Upper lobe of left lung (tissue), 6 donors: Measurements from ENCODE around the gene RASAL2. TPM values are rescaled to one million over a fixed set of nuclear protein-coding genes. Genes with fewer than 3 reads are reported as not detected.

Experiments
- ATAC-seq, 2 donors: fragments of 200-7000 bp; cut with Tn5 transposase; one replicate each; pipeline ENCODE4 v1.9.1; 2022; ENCODE audit warnings: mild to moderate bottlenecking in 2 of 2, moderate library complexity in 2 of 2; ENCODE audit not compliant: low FRiP score in 2 of 2
- DNase-seq, 2 donors: peaks; one replicate each; pipeline ENCODE4 v3.0.0-alpha.2; 2019 to 2020
- H3K27ac ChIP-seq, 4 donors: fragments of 200-600 bp; sonication (generic); one replicate each; pipeline ENCODE4 v1.5.1; 2016 to 2019
- H3K27me3 ChIP-seq, 4 donors: fragments of 200-600 bp; sonication (generic); one replicate each; pipeline ENCODE4 v1.5.1; 2017 to 2019
- H3K36me3 ChIP-seq, 4 donors: fragments of 200-600 bp; sonication (generic); one replicate each; pipeline ENCODE4 v1.5.1; 2016 to 2019
- H3K4me1 ChIP-seq, 4 donors: fragments of 200-600 bp; sonication (generic); one replicate each; pipeline ENCODE4 v1.5.1; 2018 to 2019
- H3K4me3 ChIP-seq, 4 donors: fragments of 200-600 bp; sonication (generic); one replicate each; pipeline ENCODE4 v1.5.1; 2017 to 2019; ENCODE audit warnings: mild to moderate bottlenecking in 2 of 4, moderate library complexity in 1 of 4
- H3K9me3 ChIP-seq, 4 donors: fragments of 200-600 bp; sonication (generic); one replicate each; pipeline ENCODE4 v1.5.1; 2018 to 2019
- CTCF ChIP-seq, 6 experiments: fragments of 450-650 bp in 4 of 6; fragments of 200-600 bp in 2 of 6; sonication (generic) in 2 of 6; IDR thresholded peaks; one replicate each; pipeline ENCODE4 v1.5.1; 2016 to 2019; ENCODE audit warnings: antibody characterized with exemption in 6 of 6
- EP300 ChIP-seq, 4 donors: sonication (generic); formaldehyde crosslinking; IDR thresholded peaks; one replicate each; pipeline ENCODE4 v1.5.1; 2017; ENCODE audit warnings: antibody characterized with exemption in 4 of 4, control low read depth in 2 of 4
- POLR2A ChIP-seq, 4 donors: fragments of 450-650 bp; IDR thresholded peaks; one replicate each; pipeline ENCODE4 v1.5.1; 2016 to 2017; ENCODE audit warnings: antibody characterized with exemption in 4 of 4, mild to moderate bottlenecking in 2 of 4
- POLR2AphosphoS5 ChIP-seq, 2 donors: sonication (generic); formaldehyde crosslinking; IDR thresholded peaks; one replicate each; pipeline ENCODE4 v1.5.1; 2017; ENCODE audit warnings: antibody characterized with exemption in 2 of 2
- WGBS, 2 donors: methylation state at CpG; one replicate each; pipeline ENCODE4 v1.1.5; 2017 to 2018; 5-methylcytosine and 5-hydroxymethylcytosine counted together
- total RNA-seq, 6 donors: library from RNA; depleted of rRNA in 4 of 6; stranded (reverse); fragments of >200 nt in 4 of 6; gene quantifications; one replicate each; pipeline versions ENCODE4 v1.1.0 to v1.2.1, GENCODE V29; 2016 to 2021
- donor health status: DM: no; HTN: no; CAD: no; lungs with moderate emphysema.
- donor health status: DM: no; HTN: yes; CAD: no; lungs with severe emphysema.

RASAL2 gene
- 10 to 100 TPM; 24.7 to 59.0 (median 41.6) TPM for total RNA-seq

GRCh38 chr1:178093951-178094738 is at the start of gene RASAL2:
Gene RASAL2 (plus strand): TSS chr1:178094104. CDS start chr1:178094493, 389 bp downstream.
- peak; percentile 85 to 90 for ATAC-seq

GRCh38 chr1:178046591-178047270 is 47.2 kb upstream of the RASAL2 start:
- no peak for DNase-seq
- Histone ChIP-seq H3K27me3 (no peaks in the 10 kb centered on the region), H3K9me3 (peaks cover 0 to 3% (median 0%) of the 10 kb centered on the region in 4 donors), H3K36me3 (no peaks in the 10 kb centered on the region), H3K4me1 (no peaks in the 10 kb centered on the region), H3K27ac (no peak overlapping the region), H3K4me3 (no peak overlapping the region)
- no peak for TF ChIP-seq POLR2A (IDR thresholded peaks at IDR 0.05)
- TF ChIP-seq CTCF (IDR thresholded peaks at IDR 0.05), result no peak
- TF ChIP-seq POLR2AphosphoS5 (IDR thresholded peaks at IDR 0.05), result no peak
- no peak for TF ChIP-seq EP300 (IDR thresholded peaks at IDR 0.05)
- 36 to 79% methylated on average over 1 of the region's 1 CpG for WGBS, 2 donors
- ATAC-seq, result no peak

More at GRCh38 chr1:178093951-178094738, at the start of gene RASAL2:
- H3K36me3 ChIP-seq, result no peaks in the 10 kb centered on the region
- no peaks in the 10 kb centered on the region for H3K27me3 ChIP-seq
- peak within 1 kb of the TSS; percentile 87 to 93 (median 90) for H3K27ac ChIP-seq
- peak within 1 kb of the TSS; percentile 81 to 98 (median 92) for H3K4me3 ChIP-seq
- peak; percentile 61 to 93 for DNase-seq
- TF ChIP-seq POLR2AphosphoS5 (IDR thresholded peaks at IDR 0.05) (peak; percentile 27 to 53), EP300 (IDR thresholded peaks at IDR 0.05) (no peak), POLR2A (IDR thresholded peaks at IDR 0.05) (peak in 2 of 4 donors; percentile 35 to 54), CTCF (IDR thresholded peaks at IDR 0.05) (peak in 4 of 6 experiments; percentile 5 to 50 (median 18))
- H3K9me3 ChIP-seq, result no peaks in the 10 kb centered on the region
- H3K4me1 ChIP-seq, result peaks cover 6 to 24% (median 18%) of the 10 kb centered on the region in 4 donors
- 0% methylated on average over 4 to 10 of the region's 82 CpGs for WGBS, 2 donors

- TF ChIP-seq CTCF (IDR thresholded peaks at IDR 0.05), result no peak
- no peak for TF ChIP-seq EP300 (IDR thresholded peaks at IDR 0.05)
- no peak for TF ChIP-seq POLR2A (IDR thresholded peaks at IDR 0.05)
- H3K27me3 ChIP-seq, result no peaks in the 10 kb centered on the region
- no peak overlapping the region for H3K4me3 ChIP-seq
- no peak for ATAC-seq
- peaks cover 0 to 3% (median 0%) of the 10 kb centered on the region in 4 donors for H3K9me3 ChIP-seq
- 53 to 62% methylated on average over 2 of the region's 2 CpGs for WGBS, 2 donors
- DNase-seq, result no peak
- no peaks in the 10 kb centered on the region for H3K36me3 ChIP-seq
- no peak overlapping the region for H3K27ac ChIP-seq
- peaks cover 0 to 5% (median 2%) of the 10 kb centered on the region in 4 donors for H3K4me1 ChIP-seq
Measured at GRCh38 chr1:178047403-178048093, 46.4 kb upstream of the RASAL2 start.

GRCh38 chr1:178048426-178048825 is 45.5 kb upstream of the RASAL2 start:
- no peaks in the 10 kb centered on the region for H3K27me3 ChIP-seq
- WGBS, 2 donors, result 95 to 100% methylated on average over 1 of the region's 1 CpG
- peaks cover 2 to 14% (median 6%) of the 10 kb centered on the region in 4 donors for H3K4me1 ChIP-seq
- no peak overlapping the region for H3K4me3 ChIP-seq
- ATAC-seq (no peak), DNase-seq (no peak)
- H3K9me3 ChIP-seq, result peaks cover 0 to 3% (median 0%) of the 10 kb centered on the region in 4 donors
- TF ChIP-seq POLR2A (IDR thresholded peaks at IDR 0.05), result no peak
- TF ChIP-seq POLR2AphosphoS5 (IDR thresholded peaks at IDR 0.05), result no peak
- TF ChIP-seq EP300 (IDR thresholded peaks at IDR 0.05), result no peak
- TF ChIP-seq CTCF (IDR thresholded peaks at IDR 0.05), result no peak
- no peak overlapping the region for H3K27ac ChIP-seq
- H3K36me3 ChIP-seq, result no peaks in the 10 kb centered on the region
